ENCODE data around the gene GABPB1. TPM values are rescaled to one million over a fixed set of nuclear protein-coding genes. Genes with fewer than 3 reads are reported as not detected.

The GABPB1 gene
- total and polyA plus RNA-seq, 8 donors = 4.1 to 94.6 (median 9.5) TPM

GRCh38 chr15:50330921-50331320 is 24.1 kb downstream of the GABPB1 start:
- H3K4me3 ChIP-seq = no peak overlapping the region
- no peak for DNase-seq
- no peaks in the 10 kb centered on the region for H3K36me3 ChIP-seq
- 91 to 100% (median 94%) methylated on average over 1 of the region's 1 CpG for WGBS, 5 donors
- TF ChIP-seq POLR2AphosphoS5 (IDR thresholded peaks at IDR 0.05) (no peak), CTCF (IDR thresholded peaks at IDR 0.05) (no peak), EP300 (IDR thresholded peaks at IDR 0.05) (no peak), POLR2A (IDR thresholded peaks at IDR 0.05) (no peak)
- H3K27me3 ChIP-seq = no peaks in the 10 kb centered on the region
- no peak overlapping the region for H3K27ac ChIP-seq
- no peaks in the 10 kb centered on the region for H3K9me3 ChIP-seq
- intact Hi-C loops (cut with DNase I; ENCODE audit: low total_unique reads) = no loop called here
- H3K4me1 ChIP-seq = no peaks in the 10 kb centered on the region

- H3K36me3 ChIP-seq = no peaks in the 10 kb centered on the region
- WGBS, 5 donors = 72 to 80% (median 74%) methylated on average over 3 of the region's 3 CpGs
- DNase-seq = no peak
- no peak overlapping the region for H3K4me3 ChIP-seq
- no peak overlapping the region for H3K27ac ChIP-seq
- no peaks in the 10 kb centered on the region for H3K4me1 ChIP-seq
- TF ChIP-seq CTCF (IDR thresholded peaks at IDR 0.05) = no peak
- no peak for TF ChIP-seq POLR2A (IDR thresholded peaks at IDR 0.05)
- no peak for TF ChIP-seq POLR2AphosphoS5 (IDR thresholded peaks at IDR 0.05)
- no peak for TF ChIP-seq EP300 (IDR thresholded peaks at IDR 0.05)
- intact Hi-C loops (cut with DNase I; ENCODE audit: low total_unique reads) = no loop called here
- H3K9me3 ChIP-seq = no peaks in the 10 kb centered on the region
- no peaks in the 10 kb centered on the region for H3K27me3 ChIP-seq
These were observed 26.9 kb downstream of the GABPB1 start for GRCh38 chr15:50328116-50328515.

GRCh38 chr15:50321680-50322210 is 33.3 kb downstream of the GABPB1 start:
- H3K27me3 ChIP-seq = no peaks in the 10 kb centered on the region
- no peaks in the 10 kb centered on the region for H3K36me3 ChIP-seq
- no peak overlapping the region for H3K27ac ChIP-seq
- TF ChIP-seq POLR2AphosphoS5 (IDR thresholded peaks at IDR 0.05) (no peak), EP300 (IDR thresholded peaks at IDR 0.05) (no peak), POLR2A (IDR thresholded peaks at IDR 0.05) (no peak), CTCF (IDR thresholded peaks at IDR 0.05) (no peak)
- no peak overlapping the region for H3K4me3 ChIP-seq
- no peaks in the 10 kb centered on the region for H3K9me3 ChIP-seq
- peaks cover 0 to 7% (median 0%) of the 10 kb centered on the region in 4 donors for H3K4me1 ChIP-seq
- WGBS, 5 donors = 24 to 35% (median 28%) methylated on average over 3 of the region's 3 CpGs
- intact Hi-C loops (cut with DNase I; ENCODE audit: low total_unique reads) = no loop called here
- peak in 1 of 2 donors; percentile 9 for DNase-seq

GRCh38 chr15:50320504-50320903 is 34.5 kb downstream of the GABPB1 start:
- no peak overlapping the region for H3K27ac ChIP-seq
- no peak for DNase-seq
- intact Hi-C loops (cut with DNase I; ENCODE audit: low total_unique reads) = no loop called here
- no peaks in the 10 kb centered on the region for H3K36me3 ChIP-seq
- no peaks in the 10 kb centered on the region for H3K27me3 ChIP-seq
- H3K4me1 ChIP-seq = peaks cover 0 to 16% (median 5%) of the 10 kb centered on the region in 4 donors
- TF ChIP-seq POLR2AphosphoS5 (IDR thresholded peaks at IDR 0.05) = no peak
- no peak for TF ChIP-seq CTCF (IDR thresholded peaks at IDR 0.05)
- TF ChIP-seq POLR2A (IDR thresholded peaks at IDR 0.05) = no peak
- no peak for TF ChIP-seq EP300 (IDR thresholded peaks at IDR 0.05)
- H3K9me3 ChIP-seq = no peaks in the 10 kb centered on the region
- H3K4me3 ChIP-seq = no peak overlapping the region

Measured in stomach (tissue), 9 donors.